GM21381 (cell line): ENCODE measurements around the gene BICC1.
"Not testable (repeated sequence)": the region's sequence is repeated elsewhere in the genome, so short reads cannot be mapped to it uniquely, and the experiment has no call there.

Experiments
- ATAC-seq: cut with Tn5 transposase; IDR thresholded peaks from one replicate; pipeline ENCODE4 v1.9.1; 2021; ENCODE audit warnings: mild to moderate bottlenecking, moderate library complexity; ENCODE audit not compliant: unreplicated experiment

BICC1 gene

DNA sequence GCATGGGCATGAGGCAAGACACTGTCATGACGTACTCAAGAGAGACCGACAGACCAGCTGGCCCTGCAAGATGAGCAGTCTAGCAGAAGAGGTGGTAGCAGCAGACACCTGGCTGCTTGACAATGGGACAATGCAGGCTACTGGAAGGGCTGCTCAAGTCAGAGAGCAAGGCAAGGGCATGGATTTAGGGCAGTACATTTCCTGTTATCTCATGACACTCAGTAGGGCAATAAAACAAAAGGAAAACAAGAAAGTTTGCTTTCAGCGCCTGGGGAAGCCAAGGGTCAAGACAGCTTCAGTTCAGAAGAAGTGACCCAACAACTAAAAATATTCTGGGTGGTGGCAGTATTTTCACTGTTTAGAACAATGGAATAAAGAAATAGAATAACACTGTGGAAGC is 332.0 kb downstream of the BICC1 start:
- ATAC-seq = no peak

DNA sequence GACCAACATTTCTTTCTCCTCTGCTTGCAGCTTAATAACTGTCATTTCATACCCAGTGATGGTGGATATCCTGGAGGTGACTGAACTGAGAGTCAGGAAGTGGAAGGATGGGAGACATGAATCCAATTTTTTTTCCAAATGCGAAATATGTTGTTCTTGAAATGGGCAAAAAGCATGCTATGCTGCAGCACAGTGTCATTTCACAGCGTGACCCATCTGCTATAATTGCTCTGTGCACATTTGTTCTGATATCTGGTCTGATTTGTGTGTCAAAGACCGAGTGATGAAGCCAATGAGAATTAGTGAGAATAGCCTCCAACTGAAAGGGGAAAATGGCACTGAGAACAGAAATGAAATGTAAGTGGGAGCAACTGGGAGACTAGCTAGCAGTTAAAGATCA is 334.2 kb downstream of the BICC1 start:
- no peak for ATAC-seq

DNA sequence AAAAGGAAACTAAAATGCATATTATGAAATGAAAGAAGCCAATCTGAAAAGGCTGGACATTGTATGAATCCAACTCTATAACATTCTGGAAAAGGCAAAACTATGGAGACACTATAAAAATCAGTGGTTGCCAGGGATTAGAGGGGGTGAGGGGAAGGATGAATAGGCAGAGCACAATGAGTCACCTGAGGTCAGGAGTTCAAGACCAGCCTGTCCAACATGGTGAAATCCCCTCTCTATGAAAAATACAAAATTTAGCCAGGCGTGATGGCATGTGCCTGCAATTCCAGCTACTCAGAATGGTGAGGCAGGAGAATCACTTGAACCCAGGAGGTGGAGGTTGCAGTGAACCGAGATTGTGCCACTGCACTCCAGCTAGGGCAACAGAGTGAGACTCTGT is 338.9 kb downstream of the BICC1 start:
- ATAC-seq = no peak

DNA sequence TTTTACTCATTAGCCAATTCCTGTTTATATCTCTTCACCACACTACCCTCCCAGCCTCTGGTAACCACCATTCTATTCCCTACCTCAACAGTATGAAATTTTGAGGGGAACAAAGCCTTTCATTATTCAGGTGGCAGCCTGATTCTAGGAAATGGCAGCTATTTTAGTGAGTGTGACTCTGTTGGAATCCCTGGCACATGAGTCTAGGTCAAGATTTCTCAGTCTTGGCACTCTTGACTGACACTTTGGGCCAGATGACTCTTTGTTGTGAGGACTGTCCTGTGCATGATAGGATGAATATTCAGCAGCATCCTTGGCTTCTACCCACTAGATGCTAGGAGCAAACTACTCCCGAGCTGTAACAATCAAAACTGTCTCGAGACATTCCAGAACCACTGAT is 341.0 kb downstream of the BICC1 start:
- no peak for ATAC-seq

DNA sequence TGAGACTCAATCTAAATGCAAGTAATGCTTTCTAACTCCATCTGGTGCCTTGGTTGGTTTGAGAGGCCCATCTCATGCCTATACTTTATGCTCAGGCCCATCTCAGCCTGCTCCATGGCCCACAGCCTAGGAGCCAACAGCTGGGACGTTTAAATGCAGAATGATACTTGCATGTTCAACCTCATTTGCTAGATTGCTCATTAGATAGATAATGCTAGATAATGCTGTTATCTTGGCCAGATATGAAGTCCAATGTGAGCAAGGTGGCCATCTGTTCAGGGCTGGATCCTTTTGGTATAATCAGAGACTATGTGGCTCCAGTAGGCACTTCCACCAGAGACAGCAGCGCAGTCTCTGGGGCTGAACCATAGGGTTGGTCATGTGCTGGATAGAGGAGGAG is 342.1 kb downstream of the BICC1 start:
- ATAC-seq = no peak

DNA sequence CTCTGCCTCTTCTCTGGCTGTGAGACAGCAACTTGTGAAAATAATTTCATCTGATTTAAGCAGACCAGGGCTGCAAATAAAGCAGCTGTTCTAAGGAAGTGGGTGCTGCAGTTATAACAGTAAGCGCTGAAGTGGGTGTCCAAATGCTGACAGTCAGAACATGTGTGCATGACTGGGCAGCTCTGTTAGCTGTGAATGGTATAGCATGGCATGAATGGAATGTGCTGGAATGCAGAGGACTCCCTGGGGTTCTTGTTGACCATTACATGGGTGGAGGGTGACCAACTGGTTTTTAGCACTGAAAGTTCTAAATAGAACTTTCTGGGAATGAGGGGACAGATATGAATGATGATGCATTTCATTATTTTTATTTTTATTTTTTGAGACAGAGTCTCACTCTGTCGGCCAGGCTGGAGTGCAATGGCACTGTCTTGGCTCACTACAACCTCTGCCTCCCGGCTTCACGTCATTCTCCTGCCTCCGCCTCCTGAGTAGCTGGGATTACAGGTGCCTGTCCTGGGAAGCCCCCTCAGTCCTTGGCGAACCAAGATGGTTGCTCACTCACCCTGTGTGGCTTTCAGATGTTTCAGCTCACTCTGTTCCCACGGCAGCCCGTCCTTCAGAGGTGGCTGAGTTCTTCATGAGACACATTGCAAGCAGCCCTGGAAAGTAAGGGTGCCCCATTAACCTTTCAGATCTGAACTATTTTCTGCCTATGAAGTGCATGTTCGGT is 344.0 kb downstream of the BICC1 start:
- no peak for ATAC-seq

DNA sequence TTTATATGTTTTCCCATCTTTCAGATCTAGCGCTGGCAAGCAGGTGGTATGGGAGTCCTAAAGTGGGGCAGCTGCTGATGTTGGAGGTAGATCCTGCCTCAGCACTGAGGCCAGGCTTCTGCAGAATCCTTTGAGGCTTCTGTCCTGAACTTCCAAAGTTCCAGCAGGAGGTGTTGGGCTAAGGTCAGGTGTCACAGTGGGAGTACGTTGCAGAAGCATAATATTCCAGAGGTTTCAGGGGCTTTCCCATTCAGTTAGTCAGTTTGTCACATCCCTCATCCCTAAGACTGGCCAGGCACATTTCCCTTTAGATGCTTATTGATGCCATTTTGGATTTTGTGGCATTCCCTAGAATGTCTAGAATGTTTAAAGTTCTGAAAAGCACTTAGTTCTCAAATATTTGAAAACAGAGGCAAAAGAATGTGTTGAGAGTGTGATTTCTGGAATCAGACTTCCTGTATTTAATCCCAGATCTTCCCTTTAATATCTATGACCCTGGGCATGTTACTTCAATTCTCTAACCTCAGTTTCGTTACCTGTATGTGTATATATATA is 344.7 kb downstream of the BICC1 start:
- no peak for ATAC-seq

DNA sequence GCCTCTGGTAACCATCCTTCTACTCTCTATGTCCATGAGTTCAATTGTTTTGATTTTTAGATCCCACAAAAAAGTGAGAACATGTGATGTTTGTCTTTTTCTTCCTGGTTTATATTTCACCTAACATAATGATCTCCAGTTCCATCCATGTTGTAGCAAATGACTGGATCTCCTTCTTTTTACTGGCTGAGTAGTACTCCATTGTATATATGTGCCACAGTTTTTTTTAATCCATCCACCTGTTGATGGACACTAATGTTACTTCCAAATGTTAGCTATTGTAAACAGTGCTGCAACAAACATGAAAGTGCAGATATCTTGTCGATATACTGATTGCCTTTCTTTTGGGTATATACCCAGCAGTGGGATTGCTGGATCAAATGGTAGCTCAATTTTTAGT is 345.5 kb downstream of the BICC1 start:
- ATAC-seq = not testable (repeated sequence)

DNA sequence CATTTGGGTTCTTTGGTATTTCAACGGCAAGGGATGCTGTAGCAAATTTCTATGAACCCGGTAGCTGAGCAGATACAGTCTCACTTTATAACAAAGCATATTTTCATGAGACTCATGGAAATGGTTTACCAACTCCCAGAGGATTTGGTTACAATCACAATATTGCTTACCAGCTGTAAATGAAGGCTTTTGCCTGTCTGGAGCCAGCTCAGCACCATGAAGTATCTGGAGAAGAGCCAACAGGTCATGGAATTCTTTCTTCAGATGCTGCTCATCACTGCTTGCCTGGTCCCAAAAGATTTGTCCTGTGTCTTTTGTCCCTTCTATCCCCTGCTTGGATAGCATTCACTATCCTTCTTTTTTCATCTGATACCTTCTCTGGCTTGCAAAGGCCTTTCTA is 346.9 kb downstream of the BICC1 start:
- no peak for ATAC-seq

DNA sequence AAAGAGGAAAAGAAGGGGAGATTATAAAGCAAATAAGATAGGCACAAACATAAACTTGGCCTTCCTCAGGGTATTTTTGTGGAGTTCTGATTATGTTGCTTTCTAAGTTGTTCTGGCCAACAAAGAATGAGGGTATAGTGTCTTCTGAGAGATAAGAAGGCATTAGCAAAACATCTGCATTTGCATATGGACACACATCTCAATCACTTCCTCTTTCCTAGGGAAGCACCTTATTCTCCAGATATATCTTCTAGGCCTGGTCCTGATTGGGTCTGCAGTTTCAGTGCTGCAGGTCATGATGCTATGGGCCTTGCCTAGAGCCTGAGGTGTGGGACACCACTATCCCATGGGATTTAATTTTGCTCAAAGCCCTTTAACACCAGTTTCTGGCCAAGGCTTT is 355.0 kb downstream of the BICC1 start:
- ATAC-seq = no peak

DNA sequence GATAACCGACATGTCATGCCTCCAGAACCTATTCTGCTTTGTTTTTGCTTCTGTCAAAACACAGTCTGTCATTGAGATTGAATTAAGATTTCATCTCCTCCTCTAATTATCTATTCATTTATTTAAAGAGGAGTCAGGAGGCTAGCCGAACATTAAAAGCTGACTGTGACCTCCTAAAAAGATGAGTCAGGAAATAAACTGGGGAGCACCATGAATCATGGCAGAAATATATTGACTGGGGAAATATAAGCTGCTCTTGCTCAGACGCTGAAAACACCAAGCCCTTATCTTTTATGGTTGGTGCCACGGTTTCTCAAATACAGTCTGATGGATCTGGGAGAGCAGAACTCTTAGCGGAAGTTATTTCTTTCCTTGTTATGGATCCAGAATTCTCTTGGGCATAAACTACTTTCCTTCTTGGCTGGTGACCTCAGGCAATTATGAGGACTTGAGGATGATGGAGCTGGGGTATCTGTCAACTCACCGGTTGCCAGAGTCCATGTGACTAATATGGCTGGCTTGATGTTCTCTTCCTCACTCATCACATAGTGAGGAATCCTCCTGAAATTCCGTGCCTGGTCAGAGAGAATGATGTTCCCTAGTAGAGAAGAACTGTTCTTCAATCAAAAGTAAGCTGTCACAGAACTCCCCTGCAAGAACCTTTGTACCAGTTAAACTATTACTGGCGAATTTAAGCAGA is 356.2 kb downstream of the BICC1 start:
- ATAC-seq = no peak

DNA sequence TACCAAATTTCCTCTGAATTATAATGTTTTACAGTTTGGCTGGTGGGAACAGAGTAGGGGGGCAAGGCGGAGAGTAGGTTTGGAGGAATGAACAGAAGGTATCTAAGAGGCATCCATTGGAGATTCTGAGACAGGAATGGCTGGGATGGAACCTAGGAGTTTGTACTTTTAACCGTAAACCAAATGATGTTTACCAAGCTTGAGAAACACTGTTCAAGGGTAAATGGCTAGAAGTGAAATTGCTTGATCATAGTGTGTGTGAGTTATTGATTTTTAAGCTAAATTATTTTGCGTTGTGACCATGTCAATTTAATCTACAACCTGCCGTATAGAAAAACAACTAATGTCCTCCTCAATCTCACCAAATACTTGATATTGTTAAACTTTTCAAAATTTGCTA is 357.4 kb downstream of the BICC1 start:
- no peak for ATAC-seq

DNA sequence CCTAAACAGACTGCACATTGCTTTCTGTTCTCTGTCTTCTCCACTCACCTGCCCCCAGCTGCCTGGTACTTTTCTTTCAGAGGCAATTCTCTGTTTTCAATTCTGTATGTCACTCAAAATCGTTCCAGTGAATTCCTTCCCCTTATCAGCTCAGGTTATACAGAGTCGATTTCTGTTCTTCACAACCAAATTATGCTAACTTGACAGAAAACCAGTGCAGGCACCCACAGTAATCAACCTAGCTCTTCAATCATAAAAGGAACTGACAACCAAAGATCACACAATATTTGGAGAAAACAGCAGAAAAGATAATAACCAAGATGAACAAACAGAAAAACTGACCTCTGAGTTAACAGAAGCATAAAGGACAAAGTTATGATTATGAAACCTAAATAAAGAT is 360.5 kb downstream of the BICC1 start:
- ATAC-seq = no peak
